Measurements from ENCODE around the gene PAGR1.

PAGR1 gene

DNA sequence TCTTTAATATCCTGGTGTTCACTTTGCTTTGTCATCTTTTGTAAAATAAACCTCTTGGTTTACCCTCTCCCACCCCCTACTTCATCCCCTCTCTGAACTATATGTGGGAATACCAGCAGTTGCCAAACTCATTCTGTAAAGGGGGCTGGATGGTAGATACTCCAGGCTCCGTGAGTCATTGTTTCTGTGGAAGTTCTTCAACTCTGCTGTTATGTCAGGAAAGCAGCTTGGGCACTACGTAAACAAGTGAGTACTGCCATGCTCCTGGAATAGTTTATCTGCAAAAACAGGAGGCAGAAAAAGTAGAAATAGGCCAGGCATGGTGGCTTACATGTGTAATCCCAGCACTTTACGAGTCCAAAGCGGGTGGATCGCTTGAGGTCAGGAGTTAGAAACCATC, 21.9 kb downstream of the PAGR1 start:
- no peak for DNase-seq (ENCODE audit: low spot score)

DNA sequence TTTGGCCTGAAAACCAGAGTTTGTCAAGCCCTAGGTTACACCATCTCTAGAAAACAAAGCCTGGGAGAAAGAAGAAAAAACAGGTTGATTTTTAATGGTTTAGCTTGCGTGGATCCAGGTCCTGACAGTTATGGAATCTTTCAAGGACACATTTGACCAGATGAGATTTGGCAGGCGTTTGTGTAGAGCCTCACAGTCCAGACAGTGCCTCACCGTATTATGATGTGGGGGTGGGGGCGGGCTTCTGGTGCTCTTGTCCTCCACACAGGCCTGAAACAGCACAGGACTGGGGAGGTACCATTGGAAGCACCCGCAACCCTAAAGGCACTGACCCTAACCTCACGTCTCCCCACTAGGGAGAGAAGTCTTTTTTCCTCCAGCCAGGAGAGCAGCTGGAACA, 23.9 kb downstream of the PAGR1 start:
- no peak for DNase-seq (ENCODE audit: low spot score)

- no peak for DNase-seq (ENCODE audit: low spot score)
Observed at GRCh38 chr16:29840240-29840639, 24.3 kb downstream of the PAGR1 start.

GRCh38 chr16:29841631-29842030, 25.7 kb downstream of the PAGR1 start:
- no peak for DNase-seq (ENCODE audit: low spot score)

- no peak for DNase-seq (ENCODE audit: low spot score)
Observed at GRCh38 chr16:29842732-29843346, 26.9 kb downstream of the PAGR1 start.

DNA sequence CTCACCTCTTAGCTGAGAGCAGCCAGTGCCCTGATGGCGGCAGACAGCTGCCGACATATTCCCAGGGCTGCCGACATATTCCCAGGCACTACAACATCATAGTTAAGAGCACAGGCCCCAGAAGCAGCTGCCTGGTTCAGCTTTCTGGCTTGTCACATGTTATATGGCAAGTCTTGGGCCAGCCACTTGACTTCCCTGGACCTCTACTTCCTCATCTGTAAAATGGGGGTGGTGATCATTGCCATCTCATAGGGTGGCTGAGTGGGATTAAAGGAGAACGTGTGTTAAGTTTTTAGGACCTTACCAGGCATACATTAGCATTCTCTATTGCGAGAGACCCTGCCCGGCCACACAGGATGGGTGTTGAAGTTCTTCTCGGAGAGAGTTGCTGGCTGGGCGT, 28.0 kb downstream of the PAGR1 start:
- no peak for DNase-seq (ENCODE audit: low spot score)

DNA sequence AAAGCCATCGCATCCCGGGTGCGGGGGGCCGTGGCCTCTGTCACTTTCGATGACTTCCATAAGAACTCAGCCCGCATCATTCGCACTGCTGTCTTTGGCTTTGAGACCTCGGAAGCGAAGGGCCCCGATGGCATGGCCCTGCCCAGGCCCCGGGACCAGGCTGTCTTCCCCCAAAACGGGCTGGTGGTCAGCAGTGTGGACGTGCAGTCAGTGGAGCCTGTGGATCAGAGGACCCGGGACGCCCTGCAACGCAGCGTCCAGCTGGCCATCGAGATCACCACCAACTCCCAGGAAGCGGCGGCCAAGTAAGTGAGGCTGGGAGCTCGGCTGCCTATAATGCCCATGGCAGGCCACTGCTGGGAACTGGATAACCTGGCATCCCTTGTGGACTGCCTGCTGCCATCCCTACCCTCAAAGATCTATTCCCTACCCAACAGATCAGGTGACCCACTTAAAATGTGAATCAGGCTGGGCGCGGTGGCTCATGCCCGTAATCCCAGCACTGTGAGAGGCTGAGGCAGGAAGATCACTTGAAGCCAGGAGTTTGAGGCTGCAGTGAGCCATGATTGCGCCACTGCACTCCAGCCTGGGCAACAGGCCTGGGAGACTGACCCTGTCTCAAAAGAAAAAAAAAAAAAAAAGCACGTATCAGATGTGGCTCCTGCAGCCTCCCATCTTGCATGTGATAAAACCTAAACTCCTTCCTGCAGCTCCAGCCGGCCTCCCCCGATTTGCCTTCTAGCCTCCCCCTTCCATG, 28.8 kb downstream of the PAGR1 start:
- DNase-seq (ENCODE audit: low spot score): no peak

DNA sequence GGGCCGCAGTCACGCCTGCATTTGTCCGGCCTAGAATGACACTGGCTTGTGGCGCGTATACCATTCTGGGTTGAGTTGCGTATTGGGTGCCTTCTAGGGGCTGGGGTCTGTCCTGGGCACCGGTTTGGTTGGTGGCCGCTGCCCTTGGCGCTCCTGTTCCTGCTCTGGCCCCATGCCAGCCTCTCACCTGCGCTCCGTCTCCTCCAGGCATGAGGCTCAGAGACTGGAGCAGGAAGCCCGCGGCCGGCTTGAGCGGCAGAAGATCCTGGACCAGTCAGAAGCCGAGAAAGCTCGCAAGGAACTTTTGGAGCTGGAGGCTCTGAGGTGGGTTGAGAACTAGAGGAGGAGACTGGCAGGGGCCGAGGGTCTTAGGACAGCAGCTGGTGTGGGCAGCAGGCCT, 29.7 kb downstream of the PAGR1 start:
- no peak for DNase-seq (ENCODE audit: low spot score)

- peak; percentile 75 for DNase-seq (ENCODE audit: low spot score)
Observed at GRCh38 chr16:29848420-29849297, 32.7 kb downstream of the PAGR1 start.

DNA sequence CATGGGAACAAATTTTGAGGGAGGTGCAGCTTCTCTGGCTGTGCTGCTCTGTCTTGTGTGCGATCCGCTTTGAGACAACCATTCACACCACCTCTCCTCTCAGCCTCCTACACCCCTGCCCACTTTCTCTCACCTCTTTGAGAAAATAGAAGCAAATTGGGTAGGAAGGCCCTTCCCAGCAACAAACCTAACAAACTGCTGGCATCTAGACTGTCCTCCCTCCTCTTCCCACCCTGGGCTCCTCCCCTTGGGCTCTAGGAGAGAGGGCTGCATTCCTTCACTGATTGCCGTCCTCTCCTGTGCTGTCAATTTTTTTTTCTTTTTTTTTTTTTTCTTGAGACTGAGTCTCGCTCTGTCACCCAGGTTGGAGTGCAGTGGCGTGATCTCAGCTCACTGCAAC, 33.6 kb downstream of the PAGR1 start:
- no peak for DNase-seq (ENCODE audit: low spot score)

GRCh38 chr16:29850998-29851397, 35.0 kb downstream of the PAGR1 start:
- no peak for DNase-seq (ENCODE audit: low spot score)

GRCh38 chr16:29852654-29853053, 36.7 kb downstream of the PAGR1 start:
- DNase-seq (ENCODE audit: low spot score): no peak

- DNase-seq (ENCODE audit: low spot score): no peak
Observed at GRCh38 chr16:29854520-29855100, 38.7 kb downstream of the PAGR1 start.

GRCh38 chr16:29857133-29857760, 41.3 kb downstream of the PAGR1 start:
- no peak for DNase-seq (ENCODE audit: low spot score)

GRCh38 chr16:29858149-29858849, 42.3 kb downstream of the PAGR1 start:
- no peak for DNase-seq (ENCODE audit: low spot score)

DNA sequence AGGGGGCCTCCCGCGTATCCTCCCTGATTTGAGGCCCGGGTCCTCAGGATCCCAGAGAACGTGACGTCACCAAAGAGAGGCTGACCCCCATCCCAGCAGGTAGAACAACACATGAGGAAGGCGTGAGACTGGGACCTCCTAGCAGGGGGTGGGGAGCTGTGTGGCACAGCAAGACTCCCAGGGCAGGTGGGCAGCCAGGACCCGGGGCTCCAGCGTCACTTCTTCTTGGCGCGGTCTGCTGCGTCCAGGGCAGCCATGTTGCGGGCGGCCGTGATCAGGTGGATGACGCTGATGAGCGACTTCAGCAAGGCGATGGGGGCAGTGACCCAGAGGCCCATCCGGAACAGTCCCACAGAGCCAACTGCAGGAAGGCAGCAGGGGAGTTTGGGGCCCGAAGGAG, 43.0 kb downstream of the PAGR1 start:
- DNase-seq (ENCODE audit: low spot score): no peak

DNA sequence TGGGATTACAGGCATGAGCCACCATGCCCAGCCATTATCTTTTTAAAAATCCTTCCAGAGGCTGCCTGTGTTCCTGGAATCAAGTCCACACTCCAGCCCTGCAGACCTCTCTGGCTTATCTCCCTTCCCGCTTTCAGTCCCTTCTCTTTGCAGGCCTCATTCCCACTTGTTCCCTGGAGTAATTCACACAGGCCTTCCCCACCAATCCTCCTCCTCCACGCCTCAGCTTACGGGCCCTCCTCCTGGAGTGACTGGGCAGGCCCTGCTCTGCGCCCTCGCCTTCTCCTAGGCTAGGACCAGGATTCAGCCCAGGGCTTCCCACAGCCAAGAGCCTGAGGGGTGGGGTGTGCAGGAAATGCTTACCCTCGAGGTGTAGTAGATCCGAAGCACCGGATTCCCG, 44.3 kb downstream of the PAGR1 start:
- no peak for DNase-seq (ENCODE audit: low spot score)

DNA sequence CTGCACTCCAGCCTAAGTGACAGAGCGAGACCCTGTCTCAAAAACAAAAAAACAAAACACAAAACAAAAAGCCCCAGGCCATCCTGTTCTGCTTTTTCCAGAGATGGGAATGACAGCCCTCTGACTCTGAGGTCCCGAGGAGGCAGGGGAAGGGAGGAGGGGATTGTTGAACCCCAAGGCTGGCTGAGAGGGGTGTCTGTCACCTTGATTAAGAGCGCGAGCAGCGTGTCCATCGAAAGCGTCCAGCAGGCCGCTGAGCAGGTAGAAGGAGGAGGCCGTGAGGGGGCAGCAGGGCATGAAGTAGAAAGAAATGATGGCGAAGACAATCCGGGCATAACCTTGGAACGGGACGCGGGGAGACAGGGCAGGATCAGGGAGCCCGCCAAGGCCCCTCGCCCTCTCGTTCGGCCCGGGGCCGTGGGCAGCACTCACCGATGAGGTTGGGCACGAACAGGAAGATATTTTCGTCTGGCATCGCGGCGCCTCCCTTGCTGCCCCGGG, 46.5 kb downstream of the PAGR1 start:
- DNase-seq (ENCODE audit: low spot score): peak; percentile 30

GRCh38 chr16:29862884-29863668, 47.1 kb downstream of the PAGR1 start, which contains the start of gene CDIPT:
Gene CDIPT (minus strand): TSS chr16:29863226. CDS start chr16:29862857, 369 bp downstream.
- DNase-seq (ENCODE audit: low spot score): peak; percentile 98

- no peak for DNase-seq (ENCODE audit: low spot score)
Observed at GRCh38 chr16:29863669-29863984, 47.7 kb downstream of the PAGR1 start.
